HG03095 (cell line): ENCODE measurements around the gene FICD.
"Not testable (repeated sequence)": the region's sequence is repeated elsewhere in the genome, so short reads cannot be mapped to it uniquely, and the experiment has no call there.

Source experiments
- ATAC-seq: cut with Tn5 transposase; IDR thresholded peaks from one replicate; pipeline ENCODE4 v1.9.1; 2021; ENCODE audit warnings: moderate library complexity; ENCODE audit not compliant: unreplicated experiment

FICD gene

DNA sequence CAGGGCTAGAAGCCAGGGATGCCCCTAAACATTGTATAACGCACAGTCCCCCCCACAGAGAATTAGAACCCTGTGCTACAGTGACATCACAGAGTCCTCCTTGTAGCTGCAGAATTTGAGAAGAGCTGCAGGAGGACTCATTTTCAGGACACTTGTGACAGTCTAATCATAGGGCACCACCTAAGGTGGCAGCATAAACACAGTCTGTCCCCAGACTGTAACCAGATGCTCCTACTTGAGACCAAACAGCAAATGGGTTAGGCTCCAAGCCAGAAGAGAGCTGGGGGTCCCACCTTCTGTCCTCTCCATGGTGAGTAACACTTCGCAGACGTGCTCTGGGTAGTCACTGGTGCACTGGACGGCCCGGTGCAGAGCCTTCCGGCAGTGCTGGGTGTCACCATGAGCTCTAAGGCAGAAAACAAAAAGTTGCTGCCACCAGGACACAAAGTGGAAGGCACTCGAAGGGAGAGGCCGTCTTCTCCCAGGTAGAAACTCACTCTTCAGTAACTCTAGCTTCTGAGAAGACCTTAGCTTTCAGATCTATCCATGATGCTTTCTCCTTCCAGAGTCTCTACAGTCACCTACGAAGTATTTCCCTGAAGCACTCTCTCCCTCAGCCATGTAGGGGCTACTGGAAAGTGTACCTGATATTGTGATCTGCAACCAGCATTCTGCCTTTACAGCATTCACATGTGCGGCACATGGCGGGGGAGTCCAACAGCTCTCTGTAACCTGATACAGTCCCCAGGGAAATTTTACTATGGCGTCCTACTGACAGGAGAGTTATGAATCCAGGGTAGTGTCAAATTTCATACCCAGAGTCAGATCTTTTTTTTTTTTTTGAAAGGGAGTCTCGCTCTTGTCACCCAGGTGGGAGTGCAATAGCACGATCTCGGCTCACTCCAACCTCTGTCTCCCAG, 17.1 kb downstream of the FICD start:
- ATAC-seq = no peak

DNA sequence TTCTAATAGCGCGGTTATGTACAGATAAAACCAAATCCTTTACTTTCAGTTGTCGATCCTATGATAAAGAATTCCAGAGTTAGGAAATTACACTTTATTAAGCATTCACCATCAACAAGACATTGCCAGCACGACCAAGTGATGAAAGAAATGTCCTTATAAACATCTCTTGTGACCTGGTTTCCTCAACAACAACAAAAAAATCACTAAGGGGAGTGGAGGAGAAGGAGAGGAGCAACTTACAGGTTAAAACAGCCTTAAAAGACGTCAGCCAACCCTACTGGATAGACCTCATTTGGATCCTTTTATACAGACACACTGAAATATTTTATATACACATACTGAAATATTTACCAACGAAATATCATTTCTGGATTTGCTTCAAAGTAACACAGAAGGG, 23.1 kb downstream of the FICD start:
- ATAC-seq = no peak

DNA sequence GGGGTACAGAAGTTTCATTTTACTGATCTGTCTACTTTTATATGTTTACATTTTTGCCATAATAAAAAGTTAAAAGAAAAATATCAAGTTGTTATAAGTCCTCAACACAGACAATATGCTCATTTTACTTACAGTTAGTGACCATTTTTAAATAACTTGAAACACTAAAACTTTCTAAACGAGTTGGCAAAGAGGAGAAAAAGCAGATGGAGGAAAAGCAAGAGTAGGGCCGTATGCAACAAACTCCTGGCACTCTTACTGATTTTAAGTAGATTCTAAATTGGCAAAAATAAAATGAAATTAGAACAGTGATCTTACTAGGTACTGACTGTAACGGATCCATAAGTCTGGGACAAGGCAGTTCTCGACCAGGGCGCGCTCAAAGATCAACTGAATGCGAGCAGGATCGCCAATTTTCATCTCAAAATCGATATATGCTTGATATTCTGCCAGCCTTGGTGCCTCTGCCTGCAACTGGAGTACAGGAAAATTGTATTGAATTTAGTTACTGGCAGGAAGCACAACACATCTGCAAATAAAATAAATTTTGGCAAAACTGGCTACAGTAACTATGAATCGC, 23.6 kb downstream of the FICD start:
- no peak for ATAC-seq

DNA sequence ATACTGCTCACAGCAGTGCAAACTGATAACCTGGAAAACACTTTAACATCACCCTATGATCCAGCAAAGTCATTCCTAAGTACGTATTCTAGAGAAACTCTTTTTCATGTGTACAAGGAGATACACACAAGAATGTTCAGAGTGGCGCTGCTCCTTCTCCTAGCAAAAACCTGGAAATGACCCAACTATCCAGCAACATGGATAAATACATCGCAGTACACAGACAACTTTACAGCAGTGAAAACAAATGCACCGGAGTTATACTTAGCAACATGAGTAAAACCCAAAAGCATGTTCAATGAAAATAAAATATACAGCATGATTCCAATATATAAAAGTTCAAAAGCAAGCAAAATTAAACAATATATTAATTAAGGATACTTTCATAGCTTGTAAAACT, 27.2 kb downstream of the FICD start:
- no peak for ATAC-seq

DNA sequence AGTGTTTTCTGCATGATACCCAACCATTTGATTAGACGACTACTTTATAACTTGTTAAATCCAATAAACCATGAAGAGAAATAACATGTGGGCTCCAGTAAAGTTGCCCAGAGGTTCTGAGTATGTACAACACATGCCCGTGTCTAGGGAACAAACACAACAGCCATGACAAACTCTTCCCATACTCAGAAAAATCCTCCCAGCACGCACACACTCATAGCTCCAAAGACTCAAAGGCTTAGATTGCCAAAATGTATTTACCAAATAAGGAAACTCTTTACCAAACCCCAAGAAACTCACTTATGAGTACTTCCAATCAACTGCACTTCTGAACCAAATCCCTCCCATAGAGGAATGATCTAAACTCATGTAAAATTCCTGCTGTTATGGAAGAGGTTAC, 28.6 kb downstream of the FICD start:
- ATAC-seq = no peak

DNA sequence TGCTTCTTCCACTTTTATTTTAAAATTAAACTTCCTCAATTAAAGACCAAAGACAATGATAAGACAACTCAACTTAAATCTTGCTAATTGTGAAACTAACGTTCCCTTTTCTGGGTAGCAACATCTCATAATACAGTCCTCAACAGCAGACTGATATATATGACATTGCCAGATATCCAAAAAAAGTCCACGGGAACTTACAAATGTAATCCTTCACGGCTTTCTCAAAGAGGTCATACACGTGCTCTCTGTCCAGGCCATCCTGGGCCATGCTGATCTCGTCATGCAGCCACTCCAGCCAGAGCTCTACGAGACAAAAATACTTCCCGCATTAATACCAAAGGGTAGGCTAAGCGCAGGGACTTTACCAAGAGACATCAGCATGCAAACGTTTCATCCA, 32.6 kb downstream of the FICD start:
- no peak for ATAC-seq

DNA sequence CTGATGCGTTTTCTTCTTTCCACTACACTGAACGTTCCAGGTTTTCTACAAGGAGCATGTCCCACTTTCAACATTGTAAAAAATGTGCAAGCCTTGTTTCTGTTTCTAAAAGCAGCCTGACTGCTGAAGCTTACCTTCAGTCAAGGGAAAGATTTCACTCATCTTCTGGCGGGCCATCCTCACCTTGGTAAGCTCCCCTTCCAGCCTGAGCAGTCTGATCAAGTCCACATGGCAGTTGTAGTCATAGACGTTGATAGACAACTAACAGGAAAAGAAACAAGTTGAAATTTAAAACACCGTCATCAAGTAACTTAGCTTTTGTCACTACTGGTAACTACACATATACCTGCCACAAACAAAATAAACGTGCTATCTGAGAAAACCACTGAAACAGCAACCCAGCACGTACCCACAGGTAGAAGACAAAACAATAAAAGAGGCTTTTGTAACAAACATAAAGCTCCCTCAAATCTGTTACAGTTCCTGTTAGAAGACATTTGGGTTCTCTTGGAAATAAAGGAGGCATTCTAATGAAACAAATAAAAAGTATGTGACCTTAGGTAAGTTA, 34.0 kb downstream of the FICD start:
- peak; percentile 45 for ATAC-seq

DNA sequence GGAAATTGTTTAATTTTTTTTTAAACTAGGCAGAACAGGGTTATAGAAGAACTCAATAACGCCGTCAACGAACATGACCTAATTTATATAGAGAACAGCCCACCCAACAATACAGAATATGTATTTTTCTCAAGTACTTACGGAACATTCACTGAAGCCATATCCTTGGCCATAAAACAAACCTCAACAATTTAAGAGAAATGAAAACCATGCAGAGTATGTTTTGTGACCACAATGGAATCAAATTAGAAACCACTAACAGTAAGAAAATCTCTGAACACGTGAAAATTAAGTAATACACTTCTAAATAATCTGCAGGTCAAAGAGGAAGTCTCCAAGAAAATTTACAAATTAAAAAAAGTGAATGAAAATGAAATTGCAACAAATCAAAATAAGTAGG, 36.5 kb downstream of the FICD start:
- ATAC-seq = no peak

DNA sequence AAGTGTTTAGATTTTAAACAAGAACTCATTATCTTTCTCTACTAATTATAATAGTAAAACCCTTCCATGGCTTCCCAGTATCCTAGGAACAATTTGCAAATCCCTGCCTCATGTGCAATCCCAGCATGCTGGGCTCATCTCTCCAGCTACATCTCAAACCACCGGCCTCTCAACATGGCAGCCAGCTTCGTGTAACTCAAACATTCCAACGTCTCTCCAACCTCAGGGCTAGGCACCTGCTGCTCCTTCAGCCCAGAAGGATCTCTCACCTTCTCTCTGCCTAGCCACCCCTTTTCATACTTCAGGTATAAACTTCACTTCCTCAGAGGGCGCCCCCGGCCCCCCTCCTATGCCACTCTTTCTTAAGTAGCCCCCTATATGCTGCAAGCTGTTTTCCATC, 38.7 kb downstream of the FICD start:
- ATAC-seq = no peak

DNA sequence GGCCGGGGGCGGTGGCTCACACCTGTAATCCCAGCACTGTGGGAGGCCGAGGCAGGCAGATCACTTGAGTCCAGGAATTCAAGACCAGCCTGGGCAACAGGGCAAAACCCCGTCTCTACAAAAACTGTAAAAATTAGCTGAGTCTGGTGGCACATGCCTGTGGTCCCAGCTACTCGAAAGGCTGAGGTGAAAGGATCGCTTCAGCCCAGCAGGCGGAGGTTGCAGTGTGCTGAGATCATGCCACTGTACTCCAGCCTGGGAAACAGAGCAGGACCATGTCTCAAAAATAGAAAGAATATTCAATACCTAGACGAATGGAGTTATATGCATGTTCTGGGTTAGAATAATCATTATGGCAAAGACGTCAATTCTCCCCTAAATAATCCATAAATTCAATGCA, 40.3 kb downstream of the FICD start:
- not testable (repeated sequence) for ATAC-seq

DNA sequence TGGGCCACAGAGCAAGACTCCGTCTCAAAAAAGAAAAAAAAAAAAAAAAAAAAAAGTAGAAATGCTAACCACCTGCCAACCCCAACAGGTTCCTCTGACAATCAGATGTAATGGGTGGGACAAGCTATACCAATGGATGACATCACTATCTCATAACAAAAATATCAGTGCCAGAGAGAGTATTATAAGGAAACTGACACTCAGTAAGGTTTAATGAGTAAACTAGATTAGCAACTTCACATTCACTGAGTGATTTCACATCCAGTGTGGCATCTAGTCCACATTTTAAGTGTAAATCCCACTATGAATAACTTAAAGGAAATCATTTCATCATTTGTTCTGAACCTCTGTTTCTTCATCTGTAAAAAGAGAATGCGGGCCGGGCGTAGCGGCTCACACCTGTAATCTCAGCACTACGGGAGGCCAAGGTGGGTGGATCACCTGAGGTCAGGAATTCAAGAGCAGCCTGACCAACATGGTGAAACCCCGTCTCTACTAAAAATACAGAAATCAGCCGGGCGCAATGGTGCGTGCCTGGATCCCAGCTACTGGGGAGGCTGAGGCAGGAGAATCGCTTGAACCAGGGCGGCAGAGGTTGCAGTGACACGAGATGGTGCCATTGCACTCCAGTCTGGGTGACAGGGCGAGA, 44.1 kb downstream of the FICD start:
- no peak for ATAC-seq

DNA sequence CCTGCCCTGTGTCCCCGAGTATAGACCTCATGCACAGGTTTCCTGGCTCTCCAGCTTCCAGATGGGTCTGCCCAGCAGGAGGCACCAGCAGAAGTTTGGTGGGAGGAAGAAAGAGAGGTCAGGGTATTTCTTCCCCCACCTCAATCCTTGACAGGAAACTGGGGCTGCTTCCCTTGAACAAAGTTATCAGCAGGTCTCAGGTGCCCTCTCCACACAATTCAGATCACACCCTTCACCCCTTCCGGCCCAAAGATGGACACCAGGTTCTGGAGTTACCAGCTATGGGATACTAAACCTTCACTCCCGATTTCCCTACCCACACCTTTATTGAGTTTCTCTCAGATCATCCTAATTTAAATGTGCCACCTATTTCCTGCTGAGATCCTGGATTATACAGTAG, 44.7 kb downstream of the FICD start:
- no peak for ATAC-seq

DNA sequence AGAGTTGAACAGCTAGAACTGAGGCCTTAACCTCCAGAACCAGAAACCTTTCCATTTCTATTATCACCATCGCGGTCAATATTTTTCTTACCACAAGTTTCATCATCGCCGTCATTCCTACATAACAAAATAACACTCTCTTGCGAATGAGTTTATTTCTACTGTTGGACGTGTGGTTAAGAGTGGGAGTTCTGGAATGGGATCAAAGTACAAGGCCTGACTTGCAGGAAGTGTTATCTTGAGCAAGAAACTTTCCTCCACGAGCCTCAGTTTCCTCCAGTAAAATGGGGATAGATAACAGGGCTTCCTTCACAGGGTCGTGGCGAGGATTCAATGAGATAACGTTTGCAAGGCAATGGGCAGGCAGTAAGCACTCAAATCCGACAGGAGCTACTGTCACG, 45.2 kb downstream of the FICD start:
- ATAC-seq = no peak

DNA sequence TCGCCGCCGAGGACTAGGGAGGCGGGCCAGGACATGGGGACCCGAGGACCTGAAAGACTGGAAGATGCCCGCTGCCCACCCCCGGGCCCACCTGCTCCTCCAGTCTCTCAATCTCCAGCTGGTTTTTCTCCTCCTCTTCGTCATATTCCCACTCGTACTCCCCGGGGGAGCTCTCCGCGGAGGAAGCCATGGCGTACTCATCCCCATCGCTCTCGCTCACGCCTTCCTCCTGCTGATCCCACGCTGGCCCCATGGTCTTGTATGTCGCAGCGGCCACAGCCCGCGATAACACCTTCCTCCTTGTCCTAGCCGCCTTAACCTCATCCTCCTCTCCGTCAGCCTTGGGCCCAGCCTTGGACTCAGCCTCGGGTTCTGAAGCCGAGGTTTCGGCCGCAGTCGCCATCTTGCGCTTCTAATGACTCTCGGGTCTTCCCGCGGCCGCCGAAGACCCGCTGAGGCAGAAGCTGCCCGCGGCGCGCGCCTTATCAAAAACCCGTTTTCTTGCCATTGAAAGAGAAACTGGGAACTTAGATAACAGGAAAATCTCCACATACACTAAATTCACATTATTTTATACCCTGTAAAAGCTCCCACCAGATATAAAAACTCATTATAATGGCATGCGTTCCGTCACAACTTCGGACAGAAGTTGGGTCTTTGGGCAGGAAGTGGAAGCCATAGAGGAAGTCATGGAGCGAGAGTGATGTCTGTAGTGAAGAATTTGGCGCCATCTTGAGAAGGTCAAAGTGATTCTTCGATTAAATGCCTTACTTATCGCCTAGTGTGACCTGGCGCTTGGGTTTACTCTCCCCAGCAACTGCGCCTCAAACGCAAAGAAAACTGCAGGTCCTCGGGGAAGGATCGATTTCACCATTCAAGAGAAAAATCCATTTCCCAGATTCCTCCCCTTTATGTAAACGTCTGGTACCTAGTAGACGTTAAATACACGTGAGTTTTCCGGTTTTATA, 46.0 kb downstream of the FICD start, which contains the start of gene SART3:
SART3 (minus strand) TSS at position 422 of the 968 bp plus-strand sequence; CDS start at position 403, 19 bp downstream.
- ATAC-seq = peak; percentile 33

DNA sequence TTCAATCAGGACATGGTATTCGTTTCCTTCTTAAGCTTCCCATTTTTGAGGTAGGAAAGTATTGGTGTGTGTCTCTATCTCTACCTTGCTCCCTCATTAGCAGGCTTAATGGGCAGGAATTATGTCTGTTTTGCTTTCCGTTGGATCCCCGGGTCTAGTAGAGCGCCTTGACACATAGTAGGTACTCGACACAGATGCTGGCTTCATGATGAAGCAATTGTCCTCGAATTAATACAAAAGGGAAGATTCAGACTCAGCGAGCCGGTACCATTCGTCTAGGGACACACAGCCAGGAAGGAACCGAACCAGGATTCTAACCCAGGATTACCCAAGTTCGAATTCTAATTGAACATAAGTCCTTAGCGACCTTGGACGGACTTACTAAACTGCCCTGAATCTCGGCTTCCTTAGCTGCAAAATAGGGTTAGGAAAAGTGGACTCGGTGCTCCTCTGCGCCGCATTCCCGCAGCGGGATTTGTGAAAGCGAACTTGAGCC, 46.8 kb downstream of the FICD start:
- no peak for ATAC-seq

DNA sequence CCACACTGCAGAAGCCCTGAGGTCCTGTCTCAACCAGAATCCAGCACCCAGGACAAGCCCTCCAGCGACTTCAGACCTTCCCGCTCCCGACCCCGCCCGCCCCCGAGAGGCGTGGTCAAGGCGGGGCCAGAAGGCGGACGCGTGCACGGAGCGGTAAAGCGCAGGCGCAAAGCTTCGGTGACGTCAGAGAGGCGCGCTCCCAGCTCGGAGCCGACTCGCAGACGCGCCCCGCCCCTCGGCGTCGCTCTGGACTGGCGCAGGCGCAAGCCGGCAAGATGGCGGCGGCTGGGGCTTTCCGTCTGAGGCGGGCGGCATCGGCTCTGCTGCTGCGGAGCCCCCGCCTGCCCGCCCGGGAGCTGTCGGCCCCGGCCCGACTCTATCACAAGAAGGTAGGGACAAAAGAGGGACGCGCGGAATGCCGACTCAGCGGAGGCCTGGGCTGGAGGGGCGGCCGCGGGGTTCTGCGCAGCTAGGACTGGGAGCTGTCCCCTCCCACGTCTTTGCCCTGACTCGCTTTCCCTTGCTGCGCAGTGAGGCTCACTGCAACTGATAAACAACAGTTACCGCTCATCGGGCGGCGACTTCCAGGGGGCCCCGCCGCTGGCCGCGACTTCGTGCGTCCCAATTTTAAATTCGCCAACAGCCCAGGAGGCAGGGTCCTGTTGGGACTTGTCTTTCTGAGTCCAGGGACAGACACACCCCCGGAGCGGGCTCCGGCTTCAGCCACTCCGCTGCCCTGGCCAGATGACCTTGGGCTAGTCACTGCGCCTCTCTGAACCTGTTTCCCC, 47.5 kb downstream of the FICD start, which contains the start of gene ISCU:
ISCU (plus strand) TSS at position 249 of the 788 bp plus-strand sequence; CDS start at position 276, 27 bp downstream.
- peak; percentile 51 for ATAC-seq

DNA sequence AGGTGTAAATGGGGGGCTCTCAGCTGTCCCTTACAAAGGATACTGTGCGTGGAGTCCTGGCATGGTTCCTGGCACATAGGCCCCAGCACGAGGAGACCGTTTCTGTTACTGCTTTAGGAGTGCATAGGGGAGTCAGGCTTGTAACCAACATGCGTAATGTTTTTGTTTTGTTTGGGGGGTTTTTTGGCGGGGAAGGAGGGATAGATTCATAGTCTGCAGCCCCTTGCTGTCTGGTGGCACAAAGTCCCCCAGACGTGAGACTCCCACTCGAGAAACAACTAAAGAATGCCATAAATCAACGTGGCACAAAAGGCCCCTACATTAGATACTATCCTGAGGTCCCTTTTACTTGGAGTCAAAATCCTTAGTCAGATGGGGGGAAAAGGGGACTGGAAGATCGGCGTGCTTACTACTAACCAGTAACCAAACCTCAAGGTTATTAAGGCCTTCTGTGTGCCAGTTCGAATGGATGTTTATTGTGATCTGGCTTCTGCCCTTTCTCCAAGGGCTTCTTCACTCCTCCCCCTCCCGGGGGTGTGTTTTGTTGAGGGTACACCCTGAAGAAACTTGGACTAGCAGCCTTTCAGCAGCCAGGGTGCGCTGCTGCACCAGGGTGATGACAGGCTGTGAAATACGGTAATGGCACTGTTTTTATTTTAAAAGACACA, 48.2 kb downstream of the FICD start:
- ATAC-seq = peak; percentile 30

DNA sequence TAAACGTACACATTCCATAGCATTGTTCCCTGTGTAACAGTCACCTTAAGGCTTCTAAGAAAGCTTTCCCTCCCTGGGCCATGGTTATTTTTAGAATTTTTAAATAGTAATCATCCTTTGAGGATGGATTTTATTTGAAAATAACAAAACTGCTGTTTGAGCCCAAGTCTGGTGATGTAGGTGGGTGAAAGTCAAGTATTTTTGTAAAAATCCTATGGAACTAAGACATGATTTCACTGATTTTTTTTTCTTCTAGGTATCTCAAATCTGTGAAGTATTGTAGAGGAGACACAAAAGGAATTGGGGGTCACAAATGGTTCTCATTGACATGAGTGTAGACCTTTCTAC, 48.7 kb downstream of the FICD start:
- no peak for ATAC-seq

DNA sequence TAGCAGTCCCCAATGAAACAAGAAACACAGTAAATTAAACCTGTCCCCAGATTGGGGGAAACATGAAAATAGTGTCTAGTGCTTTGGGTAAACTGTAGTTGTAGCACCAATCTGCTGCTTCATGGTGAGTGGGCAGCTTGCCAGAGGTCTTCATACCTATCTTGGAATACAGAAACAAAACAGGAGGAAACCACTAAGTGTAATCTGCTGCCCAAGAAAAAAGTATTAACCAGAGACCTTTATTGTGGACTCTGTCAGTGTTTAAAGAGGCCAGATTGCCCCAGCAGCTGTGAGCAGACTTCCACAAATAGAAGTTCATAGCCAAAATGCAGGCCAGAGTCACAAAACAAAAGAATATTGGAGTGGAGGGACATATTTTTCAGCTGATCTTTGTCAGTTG, 49.6 kb downstream of the FICD start:
- ATAC-seq = no peak
